ENCODE data around the gene SMARCA1.

Gene SMARCA1

GRCh38 chrX:129530410-129530809 is 7.1 kb upstream of the SMARCA1 start:
- Histone ChIP-seq H3K27me3 (replicated peaks; ENCODE audit: control insufficient read depth, insufficient read depth, low read length, poor library complexity, severe bottlenecking) (no peaks in the 10 kb centered on the region), H3K4me3 (ENCODE audit: insufficient read depth, low read depth, low read length, poor library complexity, severe bottlenecking) (no peak overlapping the region), H3K36me3 (ENCODE audit: control insufficient read depth, insufficient read depth, low read length) (no peaks in the 10 kb centered on the region), H3K9me3 (ENCODE audit: control insufficient read depth, low read length) (no peaks in the 10 kb centered on the region), H3K27ac (ENCODE audit: insufficient read depth, low read length, poor library complexity, severe bottlenecking) (no peak overlapping the region), H3K4me1 (ENCODE audit: control insufficient read depth, insufficient read depth, low read length, poor library complexity, severe bottlenecking) (no peaks in the 10 kb centered on the region)
- no peak for DNase-seq

DNA sequence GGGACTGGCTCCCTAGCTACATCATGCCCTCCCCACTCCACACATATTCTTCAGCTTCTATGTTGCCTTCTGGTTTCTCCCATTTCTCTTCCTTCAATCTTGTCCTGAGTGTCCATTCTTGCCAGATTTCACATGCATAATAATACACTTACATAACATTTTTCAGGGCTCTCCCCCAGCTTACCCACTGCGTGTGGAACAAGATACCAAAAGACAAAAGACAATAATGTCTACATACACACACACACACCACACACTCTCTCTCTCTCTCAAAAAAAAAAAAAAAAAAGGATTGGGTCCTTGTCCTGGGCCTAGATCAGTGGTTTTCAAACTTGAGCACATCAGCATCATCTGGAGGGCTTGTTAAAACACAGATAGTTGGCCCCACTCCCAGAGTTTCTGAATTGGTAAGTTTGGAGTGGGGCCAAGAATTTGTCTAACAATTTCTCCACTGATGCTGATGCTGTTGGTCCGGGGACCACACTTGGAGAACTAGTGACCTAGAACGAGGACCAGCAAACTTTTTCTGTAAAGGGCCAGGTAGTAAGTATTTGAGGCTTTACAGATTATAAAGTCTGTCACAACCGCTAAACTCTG is 6.5 kb upstream of the SMARCA1 start:
- no peaks in the 10 kb centered on the region for H3K9me3 ChIP-seq (ENCODE audit: control insufficient read depth, low read length)
- no peaks in the 10 kb centered on the region for H3K4me1 ChIP-seq (ENCODE audit: control insufficient read depth, insufficient read depth, low read length, poor library complexity, severe bottlenecking)
- no peak overlapping the region for H3K27ac ChIP-seq (ENCODE audit: insufficient read depth, low read length, poor library complexity, severe bottlenecking)
- no peaks in the 10 kb centered on the region for H3K27me3 ChIP-seq (replicated peaks; ENCODE audit: control insufficient read depth, insufficient read depth, low read length, poor library complexity, severe bottlenecking)
- H3K36me3 ChIP-seq (ENCODE audit: control insufficient read depth, insufficient read depth, low read length), result no peaks in the 10 kb centered on the region
- no peak overlapping the region for H3K4me3 ChIP-seq (ENCODE audit: insufficient read depth, low read depth, low read length, poor library complexity, severe bottlenecking)
- DNase-seq, result no peak

DNA sequence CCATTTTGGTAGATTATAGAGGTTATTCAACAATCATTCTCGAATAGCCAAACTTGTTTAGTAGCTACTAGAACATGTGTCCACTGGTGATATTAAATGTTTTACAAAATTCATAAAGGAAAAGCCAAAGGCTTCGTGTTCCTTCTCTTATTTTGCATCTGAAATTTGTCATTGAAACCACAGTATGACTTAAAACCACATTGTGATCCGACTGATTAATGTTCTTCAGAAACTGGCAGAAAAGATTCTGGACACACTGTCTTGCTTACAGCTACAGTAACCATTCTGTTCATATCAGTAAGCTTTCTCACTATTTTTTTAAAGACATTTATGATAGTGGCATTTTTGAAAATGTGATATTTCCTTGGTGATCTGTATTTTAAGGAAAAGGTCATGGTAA is 2.6 kb upstream of the SMARCA1 start:
- Histone ChIP-seq H3K36me3 (ENCODE audit: control insufficient read depth, insufficient read depth, low read length) (no peaks in the 10 kb centered on the region), H3K4me1 (ENCODE audit: control insufficient read depth, insufficient read depth, low read length, poor library complexity, severe bottlenecking) (no peaks in the 10 kb centered on the region), H3K27me3 (replicated peaks; ENCODE audit: control insufficient read depth, insufficient read depth, low read length, poor library complexity, severe bottlenecking) (no peaks in the 10 kb centered on the region), H3K4me3 (ENCODE audit: insufficient read depth, low read depth, low read length, poor library complexity, severe bottlenecking) (no peak overlapping the region), H3K9me3 (ENCODE audit: control insufficient read depth, low read length) (no peaks in the 10 kb centered on the region), H3K27ac (ENCODE audit: insufficient read depth, low read length, poor library complexity, severe bottlenecking) (no peak overlapping the region)
- no peak for DNase-seq

DNA sequence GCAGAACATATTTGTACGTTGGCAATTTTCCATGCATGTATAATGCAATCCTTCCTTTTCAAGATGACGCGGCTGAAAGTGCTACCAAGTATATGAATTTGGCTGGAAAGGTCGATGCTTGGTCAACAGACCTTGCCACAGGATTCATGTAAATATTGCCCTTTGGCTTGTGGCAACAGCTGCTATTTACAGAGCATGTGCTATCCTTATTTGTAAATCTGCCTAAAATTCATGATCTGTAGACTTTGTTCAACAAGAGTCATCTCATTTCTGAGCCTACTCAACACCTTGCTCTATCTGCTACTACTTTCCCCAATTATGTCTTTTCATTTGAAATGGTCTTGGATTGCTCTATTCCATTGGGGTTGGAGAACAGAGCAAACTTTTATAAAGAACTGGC is 1.9 kb upstream of the SMARCA1 start:
- H3K9me3 ChIP-seq (ENCODE audit: control insufficient read depth, low read length), result no peaks in the 10 kb centered on the region
- no peaks in the 10 kb centered on the region for H3K4me1 ChIP-seq (ENCODE audit: control insufficient read depth, insufficient read depth, low read length, poor library complexity, severe bottlenecking)
- DNase-seq, result no peak
- no peaks in the 10 kb centered on the region for H3K36me3 ChIP-seq (ENCODE audit: control insufficient read depth, insufficient read depth, low read length)
- no peak overlapping the region for H3K27ac ChIP-seq (ENCODE audit: insufficient read depth, low read length, poor library complexity, severe bottlenecking)
- H3K4me3 ChIP-seq (ENCODE audit: insufficient read depth, low read depth, low read length, poor library complexity, severe bottlenecking), result no peak overlapping the region
- H3K27me3 ChIP-seq (replicated peaks; ENCODE audit: control insufficient read depth, insufficient read depth, low read length, poor library complexity, severe bottlenecking), result no peaks in the 10 kb centered on the region

GRCh38 chrX:129524250-129524850 is 1.1 kb upstream of the SMARCA1 start:
- no peak overlapping the region for H3K4me3 ChIP-seq (ENCODE audit: insufficient read depth, low read depth, low read length, poor library complexity, severe bottlenecking)
- H3K9me3 ChIP-seq (ENCODE audit: control insufficient read depth, low read length), result no peaks in the 10 kb centered on the region
- DNase-seq, result no peak
- no peaks in the 10 kb centered on the region for H3K27me3 ChIP-seq (replicated peaks; ENCODE audit: control insufficient read depth, insufficient read depth, low read length, poor library complexity, severe bottlenecking)
- H3K4me1 ChIP-seq (ENCODE audit: control insufficient read depth, insufficient read depth, low read length, poor library complexity, severe bottlenecking), result no peaks in the 10 kb centered on the region
- H3K36me3 ChIP-seq (ENCODE audit: control insufficient read depth, insufficient read depth, low read length), result no peaks in the 10 kb centered on the region
- H3K27ac ChIP-seq (ENCODE audit: insufficient read depth, low read length, poor library complexity, severe bottlenecking), result no peak overlapping the region

- Histone ChIP-seq H3K27me3 (replicated peaks; ENCODE audit: control insufficient read depth, insufficient read depth, low read length, poor library complexity, severe bottlenecking) (no peaks in the 10 kb centered on the region), H3K4me3 (ENCODE audit: insufficient read depth, low read depth, low read length, poor library complexity, severe bottlenecking) (peak overlapping the region; percentile 66), H3K4me1 (ENCODE audit: control insufficient read depth, insufficient read depth, low read length, poor library complexity, severe bottlenecking) (no peaks in the 10 kb centered on the region), H3K36me3 (ENCODE audit: control insufficient read depth, insufficient read depth, low read length) (no peaks in the 10 kb centered on the region), H3K27ac (ENCODE audit: insufficient read depth, low read length, poor library complexity, severe bottlenecking) (no peak overlapping the region), H3K9me3 (ENCODE audit: control insufficient read depth, low read length) (no peaks in the 10 kb centered on the region)
- DNase-seq, result no peak
Measured at GRCh38 chrX:129522184-129523078, 859 bp downstream of the SMARCA1 start.

DNA sequence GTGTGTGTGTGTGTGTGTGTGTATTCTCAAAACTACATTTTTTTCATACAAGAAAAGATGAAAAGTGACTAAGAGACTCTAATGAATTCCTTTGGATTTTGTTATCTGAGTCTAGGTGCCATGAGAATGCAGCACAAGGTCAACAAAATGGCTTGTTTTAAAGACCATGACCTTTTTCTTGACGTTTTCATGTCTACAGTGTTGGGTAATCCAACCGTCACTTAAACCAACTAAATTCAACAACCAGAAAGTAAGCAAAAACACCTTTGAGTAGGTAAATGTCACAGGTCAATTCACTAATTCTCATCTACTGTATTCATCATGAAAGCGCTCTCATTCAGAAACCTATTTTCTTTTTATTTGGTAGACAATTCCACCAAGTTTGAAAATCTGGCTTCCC is 3.1 kb downstream of the SMARCA1 start:
- Histone ChIP-seq H3K4me1 (ENCODE audit: control insufficient read depth, insufficient read depth, low read length, poor library complexity, severe bottlenecking) (no peaks in the 10 kb centered on the region), H3K9me3 (ENCODE audit: control insufficient read depth, low read length) (no peaks in the 10 kb centered on the region), H3K4me3 (ENCODE audit: insufficient read depth, low read depth, low read length, poor library complexity, severe bottlenecking) (no peak overlapping the region), H3K27me3 (replicated peaks; ENCODE audit: control insufficient read depth, insufficient read depth, low read length, poor library complexity, severe bottlenecking) (no peaks in the 10 kb centered on the region), H3K36me3 (ENCODE audit: control insufficient read depth, insufficient read depth, low read length) (no peaks in the 10 kb centered on the region), H3K27ac (ENCODE audit: insufficient read depth, low read length, poor library complexity, severe bottlenecking) (no peak overlapping the region)
- no peak for DNase-seq

GRCh38 chrX:129516402-129516801 is 6.9 kb downstream of the SMARCA1 start:
- no peak overlapping the region for H3K4me3 ChIP-seq (ENCODE audit: insufficient read depth, low read depth, low read length, poor library complexity, severe bottlenecking)
- no peak overlapping the region for H3K27ac ChIP-seq (ENCODE audit: insufficient read depth, low read length, poor library complexity, severe bottlenecking)
- DNase-seq, result no peak
- no peaks in the 10 kb centered on the region for H3K4me1 ChIP-seq (ENCODE audit: control insufficient read depth, insufficient read depth, low read length, poor library complexity, severe bottlenecking)
- H3K9me3 ChIP-seq (ENCODE audit: control insufficient read depth, low read length), result no peaks in the 10 kb centered on the region
- no peaks in the 10 kb centered on the region for H3K36me3 ChIP-seq (ENCODE audit: control insufficient read depth, insufficient read depth, low read length)
- no peaks in the 10 kb centered on the region for H3K27me3 ChIP-seq (replicated peaks; ENCODE audit: control insufficient read depth, insufficient read depth, low read length, poor library complexity, severe bottlenecking)

DNA sequence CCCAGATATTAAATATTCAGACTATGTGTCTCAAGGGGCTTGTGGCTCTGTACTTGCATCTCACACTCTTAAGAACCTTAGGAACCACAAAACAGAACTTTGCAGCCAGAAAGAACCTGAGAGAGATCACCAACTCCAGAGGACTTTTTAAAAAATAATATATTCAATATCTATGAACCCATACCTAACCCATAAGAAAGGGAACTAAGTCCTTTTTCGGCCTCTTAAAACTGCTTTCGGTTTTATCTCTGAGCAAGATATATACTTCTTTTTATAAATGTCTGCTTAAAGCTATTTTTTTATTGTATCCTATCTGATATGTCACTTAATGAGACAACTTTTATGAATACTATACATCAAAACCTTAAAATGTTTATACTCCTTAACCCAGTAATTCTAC is 10.9 kb downstream of the SMARCA1 start:
- H3K4me1 ChIP-seq (ENCODE audit: control insufficient read depth, insufficient read depth, low read length, poor library complexity, severe bottlenecking), result no peaks in the 10 kb centered on the region
- no peaks in the 10 kb centered on the region for H3K27me3 ChIP-seq (replicated peaks; ENCODE audit: control insufficient read depth, insufficient read depth, low read length, poor library complexity, severe bottlenecking)
- no peaks in the 10 kb centered on the region for H3K36me3 ChIP-seq (ENCODE audit: control insufficient read depth, insufficient read depth, low read length)
- H3K4me3 ChIP-seq (ENCODE audit: insufficient read depth, low read depth, low read length, poor library complexity, severe bottlenecking), result no peak overlapping the region
- H3K9me3 ChIP-seq (ENCODE audit: control insufficient read depth, low read length), result no peaks in the 10 kb centered on the region
- no peak overlapping the region for H3K27ac ChIP-seq (ENCODE audit: insufficient read depth, low read length, poor library complexity, severe bottlenecking)
- DNase-seq, result no peak

GRCh38 chrX:129511689-129512088 is 11.6 kb downstream of the SMARCA1 start:
- Histone ChIP-seq H3K4me3 (ENCODE audit: insufficient read depth, low read depth, low read length, poor library complexity, severe bottlenecking) (no peak overlapping the region), H3K27ac (ENCODE audit: insufficient read depth, low read length, poor library complexity, severe bottlenecking) (no peak overlapping the region), H3K9me3 (ENCODE audit: control insufficient read depth, low read length) (no peaks in the 10 kb centered on the region), H3K36me3 (ENCODE audit: control insufficient read depth, insufficient read depth, low read length) (no peaks in the 10 kb centered on the region), H3K27me3 (replicated peaks; ENCODE audit: control insufficient read depth, insufficient read depth, low read length, poor library complexity, severe bottlenecking) (no peaks in the 10 kb centered on the region), H3K4me1 (ENCODE audit: control insufficient read depth, insufficient read depth, low read length, poor library complexity, severe bottlenecking) (no peaks in the 10 kb centered on the region)
- no peak for DNase-seq
